T-cell (primary cell): Measurements from ENCODE around the gene AP3S2. TPM values are rescaled to one million over a fixed set of nuclear protein-coding genes. Genes with fewer than 3 reads are reported as not detected.
"Not testable (repeated sequence)": the region's sequence is repeated elsewhere in the genome, so short reads cannot be mapped to it uniquely, and the experiment has no call there.

Experiments used
- ATAC-seq, 4 experiments: fragments of 200-7000 bp in 3 of 4; fragments of 150-1000 bp in 1 of 4; cut with Tn5 transposase; replicated peaks in 1 of 4; 1 replicate in 3 of 4; 2 replicates in 1 of 4; pipeline ENCODE4 v1.10.0; 2021; ENCODE audit warnings: moderate library complexity in 3 of 4, mild to moderate bottlenecking in 2 of 4, moderate number of reproducible peaks in 1 of 4
- CTCF ChIA-PET, 2 donors: fragments of 300-600 bp; sonication (Branson Sonifier 250); formaldehyde crosslinking; loops; one replicate each; lab custom pipeline; 2022; ENCODE audit warnings: antibody characterized with exemption in 2 of 2; lab: Charles Lee
- POLR2A ChIA-PET, 2 donors: fragments of 300-600 bp; sonication (Branson Sonifier 250); formaldehyde crosslinking; loops; one replicate each; lab custom pipeline; 2022; ENCODE audit warnings: antibody characterized with exemption in 2 of 2; lab: Charles Lee
- DNase-seq, 35 experiments: peaks; one replicate each; pipeline versions ENCODE4 v3.0.0 to v3.0.0-alpha.2; 2013 to 2023
- H3K27ac ChIP-seq: one replicate; pipeline ENCODE4 v1.5.1; 2013; ENCODE audit warnings: low read length
- H3K27me3 ChIP-seq, 2 experiments: replicated peaks in 1 of 2; 1 replicate in 1 of 2; 2 replicates in 1 of 2; pipeline versions ENCODE4 v1.6.1 to v1.7.0; 2013; ENCODE audit warnings: low read length in 1 of 2, mixed read lengths in 1 of 2; ENCODE audit not compliant: control insufficient read depth in 2 of 2, insufficient read depth in 2 of 2; ENCODE audit errors: extremely low read depth in 1 of 2
- H3K36me3 ChIP-seq, 2 donors: 1 replicate in 1 of 2; 2 replicates in 1 of 2; pipeline versions ENCODE4 v1.6.1 to v1.7.0; 2013; ENCODE audit warnings: low read length in 1 of 2; ENCODE audit not compliant: control insufficient read depth in 2 of 2, insufficient read depth in 1 of 2; ENCODE audit errors: extremely low read depth in 1 of 2
- H3K4me1 ChIP-seq, 2 experiments: 1 replicate in 1 of 2; 2 replicates in 1 of 2; pipeline versions ENCODE4 v1.6.1 to v1.7.0; 2013; ENCODE audit warnings: low read length in 2 of 2, mixed read lengths in 1 of 2; ENCODE audit not compliant: insufficient read depth in 2 of 2, control insufficient read depth in 1 of 2; ENCODE audit errors: extremely low read depth in 1 of 2
- H3K4me3 ChIP-seq, 2 donors: 1 replicate in 1 of 2; 2 replicates in 1 of 2; pipeline versions ENCODE4 v1.5.1 to v1.7.0; 2013; ENCODE audit warnings: mild to moderate bottlenecking in 2 of 2, low read length in 1 of 2, moderate library complexity in 1 of 2; ENCODE audit not compliant: control insufficient read depth in 1 of 2; ENCODE audit errors: extremely low read depth in 1 of 2
- H3K9me3 ChIP-seq: 2 replicates; pipeline ENCODE4 v1.7.0; 2013
- H3K27ac Mint-ChIP-seq, 2 donors: one replicate each; pipeline ENCODE4 v1.8.0; 2020 to 2021; ENCODE audit warnings: mild to moderate bottlenecking in 2 of 2, mixed read lengths in 2 of 2
- H3K27me3 Mint-ChIP-seq, 2 donors: one replicate each; pipeline ENCODE4 v1.8.0; 2021 to 2022; ENCODE audit warnings: mixed read lengths in 2 of 2
- H3K36me3 Mint-ChIP-seq: one replicate; pipeline ENCODE4 v1.8.0; 2021; ENCODE audit warnings: mixed read lengths
- H3K4me1 Mint-ChIP-seq, 3 donors: one replicate each; pipeline ENCODE4 v1.8.0; 2020 to 2022; ENCODE audit warnings: mixed read lengths in 3 of 3, mild to moderate bottlenecking in 1 of 3
- H3K4me3 Mint-ChIP-seq, 3 donors: one replicate each; pipeline ENCODE4 v1.8.0; 2020 to 2022; ENCODE audit warnings: mild to moderate bottlenecking in 3 of 3, mixed read lengths in 3 of 3, moderate library complexity in 3 of 3
- H3K9me3 Mint-ChIP-seq, 3 donors: one replicate each; pipeline ENCODE4 v1.8.0; 2020 to 2022; ENCODE audit warnings: mixed read lengths in 3 of 3
- WGBS: methylation state at CpG from one replicate; pipeline ENCODE4 v1.1.5; 2013; ENCODE audit warnings: missing lambda C conversion rate; ENCODE audit not compliant: insufficient coverage; 5-methylcytosine and 5-hydroxymethylcytosine counted together
- total RNA-seq, 35 experiments: library from RNA in 6 of 35; stranded (reverse) in 6 of 35; fragments of 120-200 nt in 1 of 35; gene quantifications; one replicate each; pipeline versions ENCODE4 v1.2.1 to v1.2.4 and lab custom pipeline; 2013 to 2026

Gene AP3S2
- total RNA-seq, 5 donors from 2014 or later (not counting 1 experiment from before 2014, with no cell fraction given): 22.8 to 30.5 (median 24.9) TPM

GRCh38 chr15:89854863-89855262 is 38.9 kb downstream of the AP3S2 start:
- H3K4me3 ChIP-seq, H3K27ac ChIP-seq, POLR2A ChIA-PET, H3K9me3 ChIP-seq, DNase-seq, H3K27ac Mint-ChIP-seq, H3K4me1 ChIP-seq, H3K4me3 Mint-ChIP-seq, H3K27me3 ChIP-seq, H3K9me3 Mint-ChIP-seq, CTCF ChIA-PET, H3K27me3 Mint-ChIP-seq, H3K4me1 Mint-ChIP-seq, ATAC-seq: not testable (repeated sequence)
- WGBS: 97% methylated on average over 5 of the region's 17 CpGs
- peaks cover 2 to 20% of the 10 kb centered on the region in 2 donors for H3K36me3 ChIP-seq
- H3K36me3 Mint-ChIP-seq: peaks cover 46% of the 10 kb centered on the region

GRCh38 chr15:89852342-89852995 is 41.3 kb downstream of the AP3S2 start:
- H3K9me3 Mint-ChIP-seq: no peaks in the 10 kb centered on the region
- Histone ChIP-seq H3K4me1 (no peaks in the 10 kb centered on the region), H3K27me3 (no peaks in the 10 kb centered on the region), H3K36me3 (peaks cover 6 to 31% of the 10 kb centered on the region in 2 donors), H3K4me3 (no peak overlapping the region), H3K27ac (no peak overlapping the region), H3K9me3 (no peaks in the 10 kb centered on the region)
- DNase-seq: no peak
- WGBS: 96% methylated on average over 2 of the region's 3 CpGs
- no peaks in the 10 kb centered on the region for H3K27me3 Mint-ChIP-seq
- ATAC-seq: no peak
- no peak overlapping the region for H3K27ac Mint-ChIP-seq
- peaks cover 45% of the 10 kb centered on the region for H3K36me3 Mint-ChIP-seq
- ChIA-PET CTCF (interaction anchor here in 1 of 2 donors (1.1 to 1.3 kb wide), 2 partner anchors 22 to 36 kb away, joined by 3 to 6 read pairs; no protein-coding TSS in a partner anchor), POLR2A (no interaction called here)
- peaks cover 0 to 3% (median 0%) of the 10 kb centered on the region in 3 donors for H3K4me1 Mint-ChIP-seq
- H3K4me3 Mint-ChIP-seq: no peak overlapping the region

- H3K4me1 ChIP-seq: no peaks in the 10 kb centered on the region
- H3K36me3 Mint-ChIP-seq: peaks cover 40% of the 10 kb centered on the region
- ATAC-seq (no peak), DNase-seq (no peak)
- no peaks in the 10 kb centered on the region for H3K27me3 ChIP-seq
- peaks cover 0 to 3% (median 0%) of the 10 kb centered on the region in 3 donors for H3K4me1 Mint-ChIP-seq
- H3K27ac ChIP-seq: no peak overlapping the region
- no peak overlapping the region for H3K4me3 ChIP-seq
- ChIA-PET CTCF (interaction anchor here in 1 of 2 donors (1.1 to 1.3 kb wide), 2 partner anchors 23 to 36 kb away, joined by 3 to 6 read pairs; no protein-coding TSS in a partner anchor), POLR2A (no interaction called here)
- no peak overlapping the region for H3K27ac Mint-ChIP-seq
- 88% methylated on average over 2 of the region's 5 CpGs for WGBS
- H3K4me3 Mint-ChIP-seq: no peak overlapping the region
- peaks cover 6 to 34% of the 10 kb centered on the region in 2 donors for H3K36me3 ChIP-seq
- H3K9me3 Mint-ChIP-seq: no peaks in the 10 kb centered on the region
- H3K9me3 ChIP-seq: no peaks in the 10 kb centered on the region
- H3K27me3 Mint-ChIP-seq: no peaks in the 10 kb centered on the region
These were observed 42.0 kb downstream of the AP3S2 start for GRCh38 chr15:89851673-89852341.

- H3K36me3 Mint-ChIP-seq: peaks cover 40% of the 10 kb centered on the region
- CTCF ChIA-PET: no interaction called here
These were observed 44.9 kb downstream of the AP3S2 start for GRCh38 chr15:89848970-89849292.

GRCh38 chr15:89847101-89847500 is 46.7 kb downstream of the AP3S2 start:
- Mint-ChIP-seq H3K27ac (no peak overlapping the region), H3K36me3 (peaks cover 36% of the 10 kb centered on the region), H3K4me1 (peaks cover 0 to 1% (median 0%) of the 10 kb centered on the region in 3 donors), H3K4me3 (no peak overlapping the region), H3K27me3 (no peaks in the 10 kb centered on the region), H3K9me3 (no peaks in the 10 kb centered on the region)
- H3K27me3 ChIP-seq: no peaks in the 10 kb centered on the region
- H3K36me3 ChIP-seq: peaks cover 4 to 25% of the 10 kb centered on the region in 2 donors
- H3K4me3 ChIP-seq: no peak overlapping the region
- no CpG with 5 or more reads among the region's 2 CpGs for WGBS
- no peak for ATAC-seq
- H3K27ac ChIP-seq: no peak overlapping the region
- H3K9me3 ChIP-seq: no peaks in the 10 kb centered on the region
- no peak for DNase-seq
- CTCF ChIA-PET: interaction anchor here in 1 of 2 donors (0.5 kb wide), 1 partner anchor 13 kb away, joined by 3 read pairs; no protein-coding TSS in a partner anchor
- POLR2A ChIA-PET: no interaction called here
- no peaks in the 10 kb centered on the region for H3K4me1 ChIP-seq

More at GRCh38 chr15:89848970-89849292, 44.9 kb downstream of the AP3S2 start:
- Histone ChIP-seq H3K4me1 (no peaks in the 10 kb centered on the region), H3K4me3 (no peak overlapping the region), H3K9me3 (no peaks in the 10 kb centered on the region), H3K27ac (no peak overlapping the region), H3K36me3 (peaks cover 4 to 34% of the 10 kb centered on the region in 2 donors), H3K27me3 (no peaks in the 10 kb centered on the region)
- no peak overlapping the region for H3K4me3 Mint-ChIP-seq
- ATAC-seq (no peak), DNase-seq (no peak)
- no CpG with 5 or more reads among the region's 2 CpGs for WGBS
- H3K9me3 Mint-ChIP-seq: no peaks in the 10 kb centered on the region
- POLR2A ChIA-PET: no interaction called here
- H3K27me3 Mint-ChIP-seq: no peaks in the 10 kb centered on the region
- H3K27ac Mint-ChIP-seq: no peak overlapping the region
- peaks cover 0 to 3% (median 0%) of the 10 kb centered on the region in 3 donors for H3K4me1 Mint-ChIP-seq

GRCh38 chr15:89845305-89845893 is 48.4 kb downstream of the AP3S2 start:
- no peak for ATAC-seq
- H3K4me3 Mint-ChIP-seq: no peak overlapping the region
- H3K27ac Mint-ChIP-seq: no peak overlapping the region
- H3K36me3 Mint-ChIP-seq: peaks cover 36% of the 10 kb centered on the region
- Histone ChIP-seq H3K4me3 (no peak overlapping the region), H3K27ac (no peak overlapping the region), H3K4me1 (no peaks in the 10 kb centered on the region), H3K27me3 (no peaks in the 10 kb centered on the region), H3K36me3 (peaks cover 4 to 28% of the 10 kb centered on the region in 2 donors), H3K9me3 (no peaks in the 10 kb centered on the region)
- 94% methylated on average over 3 of the region's 5 CpGs for WGBS
- DNase-seq: no peak
- H3K9me3 Mint-ChIP-seq: no peaks in the 10 kb centered on the region
- H3K27me3 Mint-ChIP-seq: no peaks in the 10 kb centered on the region
- POLR2A ChIA-PET: no interaction called here
- H3K4me1 Mint-ChIP-seq: peaks cover 0 to 4% (median 0%) of the 10 kb centered on the region in 3 donors
- CTCF ChIA-PET: no interaction called here
